Stimulated activated CD4-positive, alpha-beta T cell treated with anti-CD3 and anti-CD28 coated beads, TNF-alpha, amount 100 ng/mL, for 4 hours (primary cell): ENCODE measurements around the gene BBX.

Source experiments
- DNase-seq, 3 experiments: peaks; one replicate each; pipeline ENCODE4 v3.0.0-alpha.2; 2020; ENCODE audit warnings: low read depth in 3 of 3

The BBX gene

DNA sequence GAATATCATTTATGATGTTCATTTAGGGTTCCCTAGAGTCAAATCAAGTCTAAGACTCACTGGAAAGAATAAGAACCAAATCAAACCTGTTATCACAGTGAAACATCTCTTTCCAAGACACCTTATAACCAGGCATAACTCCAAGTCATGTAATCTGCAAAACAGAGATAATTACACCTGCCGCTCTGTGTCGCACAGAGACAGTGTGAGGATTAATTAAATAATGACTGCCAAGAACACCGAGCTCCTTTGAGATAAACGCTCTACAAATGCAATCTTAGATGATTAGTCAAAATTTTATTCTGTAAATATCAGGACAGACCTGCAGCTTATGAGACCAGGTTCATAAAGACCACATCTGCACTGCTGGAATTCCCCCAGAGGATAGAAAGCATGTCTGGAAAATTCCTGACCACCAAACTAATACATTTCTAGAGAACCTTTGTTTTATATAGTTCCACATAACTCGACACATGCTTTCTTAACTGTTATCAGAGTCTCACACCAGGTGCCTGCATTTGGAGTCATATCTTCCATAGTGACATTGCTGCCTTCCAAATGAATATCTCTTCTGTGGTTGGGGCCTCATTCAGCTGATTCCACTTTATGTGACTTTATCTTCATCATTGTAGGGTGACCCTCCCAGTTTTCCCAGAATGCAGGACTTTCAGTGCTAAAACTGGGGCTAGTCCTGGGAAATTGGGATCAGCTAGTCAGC is 315.3 kb downstream of the BBX start:
- no peak for DNase-seq

DNA sequence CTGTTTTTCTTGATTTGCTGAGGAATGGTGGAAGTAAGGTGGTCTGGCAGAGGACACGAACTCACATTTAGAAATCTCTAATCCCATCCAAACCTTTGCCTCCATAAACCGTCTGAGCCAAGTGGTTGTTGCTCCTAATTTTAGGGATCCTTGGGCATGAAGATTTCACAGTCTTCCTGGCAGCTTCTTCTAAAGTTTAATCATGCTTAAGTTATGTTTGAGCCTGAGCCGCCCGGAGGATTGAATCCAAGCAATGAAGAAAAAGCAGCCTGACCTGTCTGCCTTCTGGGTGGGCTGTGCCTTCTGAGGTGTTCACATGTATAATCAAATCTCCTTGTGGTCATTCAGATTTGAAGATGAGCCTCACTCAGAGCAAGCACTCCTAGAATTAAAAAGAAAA is 319.1 kb downstream of the BBX start:
- DNase-seq = no peak

DNA sequence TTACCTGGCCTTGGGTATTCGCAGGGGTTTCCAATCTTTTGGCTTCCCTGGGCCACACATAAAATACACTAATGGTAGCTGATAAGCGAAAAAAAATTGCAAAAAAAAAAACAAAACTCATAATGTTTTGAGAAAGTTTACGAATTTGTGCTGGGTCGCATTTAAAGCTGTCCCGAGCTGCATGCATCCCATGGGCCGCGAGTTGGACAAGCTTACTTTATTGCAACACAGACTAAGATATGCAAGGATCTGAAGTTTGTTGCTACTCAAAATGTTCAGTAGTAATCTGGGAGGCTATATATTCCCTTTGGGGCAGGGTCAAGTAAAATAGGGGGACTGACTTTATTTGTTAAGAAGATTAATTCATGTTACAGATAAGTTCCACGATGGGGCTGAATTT is 320.2 kb downstream of the BBX start:
- DNase-seq = no peak

DNA sequence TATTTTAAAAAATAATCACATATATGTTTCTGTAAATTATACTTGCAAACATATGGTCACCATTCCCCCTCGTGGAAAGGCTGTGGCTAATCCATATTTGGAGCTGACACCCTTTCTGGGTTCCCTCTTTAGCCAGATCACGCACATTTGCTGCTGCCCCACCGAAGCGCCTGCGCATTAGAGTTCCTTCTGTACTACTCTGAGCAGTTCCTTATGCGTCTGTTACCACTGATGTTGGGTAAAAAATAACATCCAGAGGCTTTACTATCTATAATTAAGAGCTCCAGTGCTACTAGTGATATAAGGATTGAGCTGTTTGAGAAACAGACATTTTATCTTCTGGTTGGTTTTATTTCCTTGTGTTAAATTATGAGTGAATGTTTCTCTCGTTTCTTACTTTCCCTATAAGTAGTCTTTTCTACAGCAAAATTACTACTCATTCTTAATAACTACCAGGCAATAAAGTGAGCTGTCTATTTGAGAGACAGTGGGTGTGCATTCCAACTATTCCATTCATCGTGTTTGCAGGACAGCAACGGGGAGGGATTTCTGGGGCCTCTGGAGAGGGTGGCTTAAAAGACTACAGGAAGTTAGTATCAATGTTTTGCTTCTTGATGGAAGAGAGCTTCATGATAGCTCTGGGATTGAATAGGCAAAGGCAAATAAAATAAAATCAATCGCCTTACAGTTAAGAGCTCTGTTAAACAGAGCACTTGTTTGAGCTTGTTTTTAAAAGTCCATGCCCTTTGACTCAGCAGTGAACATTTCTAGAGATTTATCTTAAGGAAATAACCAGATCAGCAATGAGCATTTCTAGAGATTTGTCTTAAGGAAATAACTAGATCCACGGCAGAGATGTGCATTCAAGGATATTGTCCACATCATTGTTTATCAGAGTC is 322.9 kb downstream of the BBX start:
- no peak for DNase-seq

DNA sequence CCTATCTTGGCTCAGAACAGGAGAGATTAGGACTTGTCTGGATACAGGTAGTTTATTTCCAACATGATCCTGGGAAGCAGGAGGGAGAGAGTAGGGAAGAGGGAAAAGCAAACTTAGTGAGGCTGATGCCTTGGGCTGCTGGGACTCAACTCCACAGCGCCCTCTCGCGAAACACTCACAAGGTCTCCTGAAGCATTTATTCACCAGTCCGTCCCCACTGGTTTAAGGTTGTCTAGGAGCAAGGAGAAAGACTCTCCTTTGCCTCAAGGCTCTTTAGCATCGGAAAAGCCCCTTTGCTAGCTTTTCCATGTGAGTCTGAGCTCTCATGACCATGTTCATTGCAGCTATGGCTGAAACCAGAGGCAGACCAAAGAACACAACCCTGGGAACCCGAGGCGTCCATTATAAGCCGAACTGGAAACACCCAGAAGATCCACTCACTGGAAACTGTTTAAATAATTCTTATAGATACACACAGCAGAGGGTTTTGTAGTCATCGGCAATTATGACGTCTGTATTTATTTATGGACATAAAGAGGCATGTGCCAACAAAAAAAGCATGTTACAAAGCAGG is 323.6 kb downstream of the BBX start:
- DNase-seq = peak in 1 of 3 experiments; percentile 3

DNA sequence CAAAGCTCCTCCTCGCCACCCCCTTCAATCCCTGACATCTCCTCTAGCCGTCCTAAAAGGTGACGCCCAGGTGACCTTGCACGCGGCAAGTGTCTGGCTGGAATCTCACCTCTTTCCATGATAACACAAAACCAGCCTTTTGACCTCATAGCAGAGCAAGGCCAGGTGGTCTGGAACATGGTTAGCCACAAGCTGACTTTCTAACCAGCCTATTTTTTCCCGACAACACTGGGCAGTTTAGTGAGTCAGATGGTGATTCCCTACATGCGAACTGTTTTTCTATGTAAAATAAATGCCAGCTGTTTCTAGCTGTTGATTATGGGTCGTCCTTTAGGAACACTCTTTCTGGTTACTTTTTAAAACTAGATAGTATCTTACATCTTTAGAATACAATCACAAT is 325.0 kb downstream of the BBX start:
- DNase-seq = no peak

DNA sequence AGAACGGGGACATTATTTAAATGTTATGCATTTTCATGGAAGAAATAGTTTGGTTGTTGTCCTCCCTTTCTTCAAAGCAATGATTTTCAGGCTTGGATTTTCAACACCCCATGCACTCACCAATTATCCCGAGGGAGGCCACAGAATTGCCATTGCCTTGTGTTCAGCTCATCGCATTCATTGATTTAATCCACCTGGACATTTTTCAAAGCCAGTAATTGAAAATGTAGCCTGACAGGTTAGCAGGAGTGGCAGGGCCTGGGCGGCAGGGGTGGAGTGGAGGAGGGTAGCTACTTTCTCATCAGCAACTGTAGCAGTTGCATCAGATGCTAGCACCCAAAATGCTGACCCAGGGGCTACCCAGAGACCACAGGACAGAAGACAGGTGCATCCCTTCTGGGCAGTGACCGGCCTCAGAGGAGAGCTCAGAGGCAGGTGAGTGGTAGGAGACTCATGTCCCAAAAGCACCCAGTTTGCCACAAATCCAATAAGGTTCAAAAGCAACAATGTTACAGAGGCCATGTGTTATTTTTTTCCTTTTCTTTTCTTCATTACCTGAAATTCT is 325.7 kb downstream of the BBX start:
- no peak for DNase-seq

DNA sequence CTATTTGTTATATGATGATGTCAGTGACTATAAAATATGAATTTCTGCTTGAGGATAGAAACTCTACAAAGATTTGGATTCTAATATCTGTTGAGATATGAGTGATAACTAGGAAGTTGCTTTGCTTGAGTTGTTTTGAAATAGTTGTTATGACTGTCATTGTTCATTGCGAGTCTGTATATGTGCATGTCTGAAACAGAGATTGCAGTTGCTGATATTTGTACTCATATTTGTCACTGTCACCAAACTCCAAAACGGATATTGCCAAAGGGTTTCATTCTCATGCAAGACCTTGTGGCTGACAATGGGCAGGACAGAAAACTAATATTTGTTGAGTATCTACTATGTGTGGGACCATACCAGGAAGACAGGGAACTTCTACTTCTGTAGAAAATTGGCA is 327.9 kb downstream of the BBX start:
- DNase-seq = no peak

DNA sequence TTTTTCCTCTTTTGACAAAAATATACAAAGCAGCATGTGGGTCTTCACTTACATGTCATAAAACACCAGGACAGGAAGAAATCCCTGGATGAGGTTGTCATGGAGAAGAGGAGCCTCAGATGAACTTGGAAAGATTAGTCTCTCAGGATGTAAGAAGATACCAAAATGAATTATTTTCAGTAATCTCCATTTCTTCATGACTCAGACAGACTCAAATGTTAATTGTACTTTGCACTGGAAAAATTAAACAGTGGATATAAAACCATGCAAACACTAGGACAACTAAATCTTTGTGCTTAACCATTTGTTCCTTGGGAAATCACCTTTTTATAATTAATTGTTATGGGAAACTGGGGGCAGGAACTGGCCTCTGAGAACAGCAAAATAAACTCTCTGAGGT is 331.1 kb downstream of the BBX start:
- no peak for DNase-seq

DNA sequence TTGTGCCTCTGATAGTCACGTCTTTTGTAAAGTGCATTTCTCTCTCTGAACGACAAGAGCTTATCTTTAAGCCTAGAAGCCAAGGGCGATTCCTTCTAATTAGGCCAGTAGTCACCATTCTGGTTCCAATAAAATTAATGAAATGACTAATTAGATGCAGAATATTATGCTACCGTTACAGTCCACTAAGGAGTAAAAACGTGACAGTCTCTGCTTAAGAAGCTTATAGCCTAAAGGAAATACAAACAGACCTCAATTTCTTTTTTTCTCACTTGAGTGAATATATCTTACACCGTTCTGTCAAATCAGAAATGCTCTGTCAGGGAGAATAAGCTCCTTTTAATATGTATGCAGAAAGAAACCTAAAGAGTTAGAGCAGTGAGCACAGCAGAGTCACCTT is 332.0 kb downstream of the BBX start:
- DNase-seq = no peak

DNA sequence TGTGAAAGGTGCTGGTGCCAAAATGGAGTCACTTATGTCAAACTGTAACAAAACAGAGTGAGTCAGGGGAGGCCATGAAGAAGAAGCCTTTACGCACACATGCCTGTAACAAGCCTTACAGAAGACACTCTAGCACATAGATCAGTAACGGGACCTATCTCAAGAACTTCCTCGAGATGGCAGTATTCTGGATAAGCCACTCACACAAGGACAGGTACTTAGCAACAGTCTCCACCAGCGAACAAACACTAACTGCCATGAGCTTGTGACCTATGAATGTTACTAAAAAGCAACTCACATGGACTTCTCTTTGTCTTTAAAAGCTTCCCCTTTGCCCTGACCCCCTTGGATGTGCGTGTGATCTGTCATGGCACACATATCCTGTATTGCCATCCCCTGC is 332.9 kb downstream of the BBX start:
- DNase-seq = no peak

DNA sequence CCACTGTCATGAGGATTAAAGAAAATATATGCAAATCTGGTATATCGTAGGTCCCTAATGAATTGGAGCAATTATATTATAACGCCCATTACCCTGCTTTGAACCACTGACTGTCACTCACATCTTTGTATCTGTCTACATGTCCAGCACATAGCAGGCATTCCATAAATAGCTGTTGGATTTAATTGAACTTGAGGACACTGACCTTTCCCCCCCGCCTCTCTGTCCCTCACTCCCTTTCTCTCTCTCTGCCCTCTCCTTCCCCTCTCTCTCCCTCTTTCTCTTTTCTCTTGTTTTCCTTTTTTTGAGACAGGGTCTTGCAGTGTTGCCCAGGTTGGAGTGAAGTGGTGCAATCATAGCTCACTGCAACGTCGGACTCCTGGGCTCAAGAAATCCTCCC is 335.1 kb downstream of the BBX start:
- DNase-seq = no peak

DNA sequence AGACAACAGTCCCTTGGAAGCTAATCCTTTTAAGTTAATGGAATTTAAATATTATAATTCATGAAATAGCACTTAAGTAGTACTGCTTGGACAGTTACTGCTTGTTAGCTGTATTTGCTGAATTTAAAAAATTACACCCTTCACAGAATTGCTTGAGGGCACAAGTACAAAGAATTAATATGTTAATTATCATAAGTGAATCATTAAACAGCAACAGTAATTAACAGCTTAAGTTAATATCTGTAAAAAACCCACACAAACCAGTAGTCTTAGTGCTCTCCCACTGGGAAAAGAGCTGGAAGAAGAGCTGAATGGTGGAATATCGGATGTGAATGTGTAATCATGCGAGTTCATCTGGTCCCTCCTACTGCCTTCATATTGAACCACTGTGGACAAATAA is 336.1 kb downstream of the BBX start:
- no peak for DNase-seq
